HG03558 (cell line): Measurements from ENCODE around the gene ZNF423.

Source experiments
- ATAC-seq: cut with Tn5 transposase; IDR thresholded peaks from one replicate; pipeline ENCODE4 v1.9.1; 2021; ENCODE audit warnings: moderate number of reproducible peaks; ENCODE audit not compliant: unreplicated experiment; ENCODE audit errors: extremely low read depth

Gene ZNF423

DNA sequence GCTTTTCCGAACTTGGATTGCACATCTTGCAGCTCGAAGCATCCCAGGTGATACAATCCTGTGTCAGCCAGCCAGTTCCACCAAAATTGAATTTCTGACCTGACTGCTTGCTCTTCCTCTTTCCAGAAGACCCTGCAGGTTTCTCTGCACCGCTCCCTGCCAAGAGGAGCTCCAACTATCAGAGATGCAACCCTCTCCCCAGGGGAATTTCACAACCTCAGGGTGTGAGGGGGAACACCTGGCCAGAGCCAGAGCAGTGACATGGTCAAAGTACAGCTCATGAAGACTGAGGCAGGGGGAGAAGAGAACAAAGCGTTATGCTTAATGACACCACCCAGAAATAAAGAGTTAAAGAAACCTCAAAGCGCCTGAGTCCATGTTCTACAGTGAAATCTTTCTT, 25.0 kb downstream of the ZNF423 start:
- ATAC-seq = no peak

- ATAC-seq = no peak
Observed at GRCh38 chr16:49828533-49829267, 27.2 kb downstream of the ZNF423 start.

DNA sequence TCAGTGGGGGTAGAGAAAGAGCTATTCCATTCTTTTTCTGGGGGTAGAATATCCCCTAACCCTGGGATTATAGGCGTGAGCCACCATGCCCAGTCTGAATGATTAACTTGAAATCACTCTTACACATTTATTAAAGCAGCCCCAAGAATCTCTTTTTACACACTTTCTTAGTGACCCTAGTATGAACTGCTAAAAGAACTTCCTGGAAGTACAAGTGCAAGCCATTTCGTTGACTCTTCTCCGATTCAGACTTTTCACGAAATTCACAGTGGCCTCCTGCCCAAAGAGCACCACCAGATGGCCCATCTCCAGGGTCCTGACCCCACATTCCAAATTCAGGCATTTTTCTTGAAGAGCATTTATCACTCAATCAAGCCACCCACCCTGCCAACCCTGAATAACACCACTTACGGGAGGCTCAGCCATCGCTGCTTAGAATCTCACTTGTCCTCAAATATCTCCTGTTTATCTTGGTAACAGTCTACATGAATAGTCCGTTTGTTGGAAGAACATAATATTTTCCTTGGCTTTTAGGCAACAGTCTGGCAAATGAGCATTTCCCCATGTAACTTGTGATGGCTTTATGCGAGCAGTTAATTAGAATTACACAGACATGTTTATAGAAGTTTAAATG, 28.0 kb downstream of the ZNF423 start:
- no peak for ATAC-seq

DNA sequence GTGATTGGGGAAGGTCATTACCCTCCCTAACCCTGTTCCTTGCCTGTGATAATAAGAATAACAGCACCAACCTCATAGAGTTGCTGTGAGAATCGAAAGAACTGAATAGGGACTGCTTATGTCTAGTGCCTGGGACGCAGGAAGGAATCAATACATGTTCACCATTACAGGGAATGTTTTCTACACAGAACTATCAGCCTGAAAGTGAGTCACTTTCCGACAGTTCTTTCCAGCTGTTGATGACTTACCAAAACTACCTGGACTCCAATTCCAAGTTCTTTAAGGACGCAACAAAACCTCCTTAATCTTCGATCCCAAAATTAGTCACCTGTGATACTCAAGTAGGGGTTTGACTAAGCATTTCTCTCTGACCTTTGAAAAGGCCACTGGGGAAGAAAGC, 29.4 kb downstream of the ZNF423 start:
- no peak for ATAC-seq

GRCh38 chr16:49825041-49825440, 30.9 kb downstream of the ZNF423 start:
- no peak for ATAC-seq

DNA sequence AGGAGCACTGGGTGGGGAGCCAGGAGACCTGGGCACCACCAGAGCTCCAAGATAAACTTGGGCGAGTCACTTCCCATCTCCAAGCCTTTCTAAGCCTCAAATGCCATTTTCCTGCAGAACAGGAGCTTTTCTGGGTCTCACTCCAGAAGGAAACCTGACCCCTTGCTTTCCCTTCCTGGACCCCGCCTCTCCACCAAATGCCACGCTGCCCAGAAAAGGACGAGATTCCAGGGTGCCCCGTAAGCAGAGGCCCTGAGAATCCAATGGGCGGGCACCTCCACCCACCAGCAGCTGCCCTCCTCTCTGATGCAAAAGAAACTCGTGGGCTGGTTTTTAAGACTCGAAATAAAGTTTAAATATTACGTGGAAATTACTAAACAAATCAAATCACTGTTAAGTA, 31.3 kb downstream of the ZNF423 start:
- no peak for ATAC-seq

DNA sequence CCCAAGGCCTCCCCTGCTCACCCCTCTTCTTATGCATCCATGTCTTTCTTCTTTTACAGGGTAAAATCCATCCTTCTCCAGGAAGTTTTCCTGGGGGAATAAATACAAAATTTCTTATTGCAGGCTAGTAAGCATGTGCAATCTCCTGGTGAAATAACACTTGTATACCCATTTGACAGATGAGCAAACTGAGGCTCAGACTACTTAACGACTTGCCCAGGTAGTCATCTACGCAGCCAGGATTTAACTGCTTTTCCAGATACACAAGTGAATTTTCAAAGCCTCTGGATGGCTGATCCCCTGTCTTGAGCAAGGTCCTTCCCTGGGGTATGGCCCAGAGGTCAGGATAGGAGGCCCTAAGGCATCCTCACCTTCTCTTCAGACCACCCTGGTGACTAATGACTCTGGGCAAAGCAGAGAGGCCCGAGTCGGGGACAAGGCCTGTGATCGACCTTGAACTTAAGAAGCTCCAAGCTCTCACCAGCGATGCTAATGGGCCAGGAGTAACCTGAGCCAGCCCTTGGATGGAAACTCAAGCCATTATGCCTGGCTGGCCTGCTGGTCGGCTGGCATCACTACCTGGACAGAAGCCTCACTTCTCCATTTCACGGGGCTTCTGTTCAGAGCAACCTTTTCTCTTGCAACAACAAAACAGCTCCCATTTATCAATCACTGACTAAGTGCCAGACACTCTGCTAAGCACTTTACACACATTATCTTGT, 33.1 kb downstream of the ZNF423 start:
- ATAC-seq = no peak

GRCh38 chr16:49821614-49822282, 34.2 kb downstream of the ZNF423 start:
- no peak for ATAC-seq

GRCh38 chr16:49821156-49821555, 34.8 kb downstream of the ZNF423 start:
- no peak for ATAC-seq

DNA sequence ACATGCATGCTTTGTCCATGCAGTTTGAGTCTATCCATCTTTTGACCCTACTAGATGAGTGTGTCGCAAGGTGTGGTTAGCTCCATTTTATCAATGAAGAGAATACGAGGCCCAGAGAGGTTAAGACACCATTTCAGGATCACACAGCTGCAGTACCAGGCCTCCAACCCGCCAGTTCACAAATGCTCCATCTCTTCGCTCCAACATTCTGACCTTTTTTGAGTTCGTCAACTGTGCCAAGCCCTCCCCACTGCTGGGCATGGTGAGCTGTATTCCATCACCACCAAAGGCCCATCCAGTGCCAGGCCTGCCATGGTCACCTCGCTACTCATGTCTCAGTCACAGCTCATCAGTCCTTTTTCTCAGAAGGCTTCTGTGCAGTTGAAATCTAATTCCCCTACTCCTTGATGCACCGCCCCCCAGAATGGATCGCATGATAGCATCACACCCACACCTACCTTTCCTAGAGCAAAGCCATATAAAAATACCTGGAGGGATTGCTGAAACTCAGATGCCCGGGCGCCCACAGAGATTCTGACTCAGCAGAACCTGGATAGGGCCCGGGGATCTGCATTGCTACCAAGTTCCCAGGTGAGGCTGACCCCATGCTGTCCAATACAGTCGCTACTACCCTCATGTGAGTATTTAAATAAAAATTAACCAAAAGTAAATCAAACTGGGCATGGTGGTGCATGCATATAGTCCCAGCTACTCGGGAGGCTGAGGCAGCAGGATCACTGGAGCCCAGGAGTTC, 38.0 kb downstream of the ZNF423 start:
- no peak for ATAC-seq

DNA sequence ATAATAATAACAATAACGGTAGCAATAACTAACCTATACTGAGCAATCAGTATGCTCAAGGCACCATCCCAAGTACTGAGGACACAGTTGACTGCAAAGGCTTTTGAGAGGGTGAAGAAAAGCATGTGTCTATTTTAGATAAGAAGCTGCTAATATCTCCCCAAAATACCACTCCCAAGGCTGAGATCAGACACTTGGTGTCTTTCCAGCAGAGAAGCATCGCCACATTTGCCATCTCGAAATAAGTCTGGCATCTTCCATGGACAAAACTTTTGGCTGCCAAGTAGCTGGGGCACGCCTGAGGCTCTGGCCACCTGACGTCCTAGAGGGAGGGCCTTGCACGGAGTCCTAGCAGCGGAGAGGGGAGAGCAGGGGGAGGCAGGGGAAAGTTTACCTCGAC, 39.0 kb downstream of the ZNF423 start:
- no peak for ATAC-seq

DNA sequence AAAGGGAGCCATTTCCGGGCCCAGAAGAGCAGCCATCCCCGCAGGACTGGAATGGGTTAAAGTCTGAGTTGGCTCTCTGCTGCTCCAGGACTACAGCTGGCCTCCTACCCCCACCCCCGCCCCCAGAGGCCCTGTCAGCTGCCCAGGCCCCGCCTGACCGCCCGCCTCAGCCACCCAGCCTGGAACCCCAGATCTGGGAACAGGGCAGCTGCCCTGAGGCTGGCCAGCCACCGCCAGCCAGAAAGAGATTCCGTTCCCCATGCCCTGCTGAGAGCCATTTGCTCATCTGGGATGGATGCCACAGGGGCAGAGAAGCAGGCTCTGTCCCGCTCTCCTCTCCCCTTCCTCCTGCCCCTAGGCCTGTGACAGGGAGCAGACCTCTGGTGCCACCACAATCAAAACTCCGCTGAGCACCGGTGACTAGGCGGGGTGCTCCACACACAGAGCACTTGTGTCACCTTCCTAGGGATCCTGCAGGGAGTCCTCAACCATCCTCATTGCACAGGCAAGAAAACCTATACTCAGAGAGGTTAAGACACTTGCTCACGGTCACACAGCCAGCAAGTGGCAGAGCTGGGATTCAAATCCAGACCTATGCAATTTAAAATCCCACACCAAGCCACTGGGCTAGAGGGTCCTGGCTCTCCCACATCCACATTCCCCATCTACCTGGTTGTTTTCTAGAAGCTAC, 44.1 kb downstream of the ZNF423 start:
- no peak for ATAC-seq

- ATAC-seq = no peak
Observed at GRCh38 chr16:49810831-49811230, 45.1 kb downstream of the ZNF423 start.

DNA sequence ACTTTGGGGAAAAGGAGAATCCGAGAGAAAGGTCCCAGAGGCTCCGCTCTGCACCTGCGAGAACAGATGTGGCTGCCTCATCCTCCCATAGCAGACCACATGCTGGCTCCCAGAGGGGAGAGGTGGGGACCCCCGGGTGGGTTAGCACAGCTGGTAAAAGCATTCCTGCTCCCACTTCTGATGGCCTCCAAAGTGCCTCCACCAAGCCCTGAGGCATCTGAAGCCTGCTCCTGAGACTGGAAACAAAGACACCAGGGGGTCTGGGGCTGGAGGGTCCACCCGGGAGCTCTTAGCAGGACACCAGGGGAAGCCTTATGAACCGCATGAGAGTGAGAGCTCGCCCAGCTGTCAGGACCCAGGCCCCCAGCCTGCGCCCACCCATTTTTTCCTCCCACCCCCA, 46.4 kb downstream of the ZNF423 start:
- no peak for ATAC-seq

DNA sequence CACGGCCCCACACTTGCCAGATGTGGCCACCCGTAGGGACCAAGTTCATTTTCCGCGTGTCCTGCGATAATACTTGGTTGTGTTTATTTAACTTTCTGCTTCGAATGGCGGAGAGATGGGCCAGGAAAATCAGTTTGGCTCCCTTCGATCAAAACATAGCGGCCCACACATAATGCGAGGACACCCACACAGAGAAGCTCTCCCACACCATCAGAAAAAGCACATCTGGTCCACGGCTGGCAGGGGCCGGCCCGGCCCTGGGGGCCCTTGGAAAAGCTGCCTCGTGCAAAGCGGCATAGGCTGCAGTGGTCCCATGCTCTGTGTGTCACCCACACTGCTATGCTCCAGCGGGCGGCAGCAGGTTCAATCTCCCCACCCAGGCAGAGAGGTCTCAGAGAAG, 46.9 kb downstream of the ZNF423 start:
- no peak for ATAC-seq

- no peak for ATAC-seq
Observed at GRCh38 chr16:49806446-49806845, 49.5 kb downstream of the ZNF423 start.

DNA sequence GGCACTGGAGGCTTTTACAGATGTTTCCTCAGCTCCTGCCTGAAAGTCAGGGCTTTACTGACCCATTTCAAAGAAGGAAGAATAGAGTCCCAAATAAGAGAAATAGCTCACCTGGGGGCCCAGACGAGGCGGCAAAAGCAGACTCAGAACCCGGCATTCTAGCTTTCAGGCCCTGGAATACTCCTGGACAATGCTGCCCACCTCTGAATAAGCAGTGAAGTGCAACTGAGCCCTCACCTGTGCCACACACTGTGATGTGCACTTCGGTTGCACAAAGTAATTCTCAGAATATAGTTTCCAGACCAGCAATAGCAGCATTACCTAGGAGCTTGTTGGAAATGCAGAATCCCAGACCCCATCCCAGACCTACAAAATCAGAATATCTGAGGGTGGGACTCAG, 54.6 kb downstream of the ZNF423 start:
- no peak for ATAC-seq

- ATAC-seq = no peak
Observed at GRCh38 chr16:49800876-49801275, 55.0 kb downstream of the ZNF423 start.

DNA sequence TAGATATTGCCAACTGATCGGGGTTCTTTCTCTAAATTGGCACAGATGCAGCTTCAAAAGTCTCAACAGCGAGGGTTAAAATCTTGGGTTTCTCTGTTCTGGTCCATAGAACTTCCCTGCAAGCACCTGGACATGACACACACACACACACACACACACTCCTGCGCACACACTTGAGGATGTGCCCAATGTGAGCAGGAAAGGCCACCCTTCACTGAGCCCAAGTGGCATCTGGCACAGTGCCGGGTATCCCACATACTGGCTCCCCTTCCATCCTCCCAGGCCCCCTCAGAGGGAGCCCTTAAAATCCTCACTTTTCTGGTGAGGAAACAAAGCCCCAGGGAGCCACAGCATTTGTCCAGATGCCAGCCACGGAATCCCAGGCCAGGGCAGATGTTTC, 55.5 kb downstream of the ZNF423 start:
- no peak for ATAC-seq

DNA sequence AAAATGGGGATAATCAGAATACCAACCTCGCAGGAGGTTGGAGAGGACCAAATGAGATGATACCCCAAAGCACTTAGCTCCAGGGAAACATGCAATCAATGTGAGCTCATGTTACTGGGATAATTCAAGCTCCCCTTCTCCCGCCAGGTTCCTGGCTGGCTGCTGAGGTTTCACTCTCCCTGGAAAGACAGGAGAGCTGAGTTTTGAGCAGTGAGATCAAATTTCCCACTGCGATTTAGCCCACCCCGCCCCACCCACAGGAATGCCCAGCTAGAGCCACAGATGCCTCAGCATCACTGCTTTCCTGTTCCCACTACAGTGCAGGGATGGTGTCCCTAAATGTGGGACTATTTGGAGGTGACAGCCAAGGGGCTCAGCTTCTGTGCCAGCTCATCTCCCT, 56.7 kb downstream of the ZNF423 start:
- ATAC-seq = no peak
